ENCODE data around the gene TAS1R3. TPM values are rescaled to one million over a fixed set of nuclear protein-coding genes. Genes with fewer than 3 reads are reported as not detected.
A peak's percentile ranks its signal among the peaks of the same experiment; 100 is the strongest.

The TAS1R3 gene
- total and polyA plus RNA-seq, 2 of the 4 experiments (the other 2 are of a cell fraction), result under 0.01 to 0.05 TPM

DNA sequence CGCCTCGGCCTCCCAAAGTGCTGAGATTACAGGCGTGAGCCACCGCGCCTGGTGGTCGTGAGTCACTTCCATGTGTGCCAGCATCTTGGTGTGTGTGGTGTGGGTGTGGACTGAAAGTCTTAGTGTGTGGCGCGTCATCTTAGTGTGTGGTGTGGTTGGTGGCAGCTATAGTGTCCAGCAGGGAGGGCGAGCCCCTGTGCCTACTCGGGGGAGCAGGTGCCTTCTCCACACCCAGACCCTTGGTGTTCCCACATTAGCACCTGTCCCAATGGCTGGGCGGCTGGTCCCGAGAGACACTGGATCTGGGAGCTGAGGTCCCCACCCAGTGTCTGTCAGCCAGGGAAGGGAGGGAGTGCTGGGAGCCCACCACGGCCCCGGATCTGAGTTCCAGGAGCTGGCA lies 48.1 kb upstream of the TAS1R3 start:
- Histone ChIP-seq H2AFZ (replicated peaks; ENCODE audit: low read length, poor library complexity) (no peak overlapping the region), H3K9ac (ENCODE audit: low read depth, low read length) (no peak overlapping the region), H3K9me1 (ENCODE audit: insufficient read depth, low read length) (peaks cover 4% of the 10 kb centered on the region; the same call in 1 of the 2 replicates), H2BK120ac (ENCODE audit: low read depth, low read length) (no peak overlapping the region), H3K27ac (ENCODE audit: insufficient read depth, low read length) (no peak overlapping the region), H4K8ac (ENCODE audit: low read depth in 2 of 2, low read length in 2 of 2) (no peak overlapping the region), H3K23ac (ENCODE audit: low read depth, low read length) (no peak overlapping the region), H2BK15ac (ENCODE audit: low read depth, low read length) (no peak overlapping the region), H3K36me3 (ENCODE audit: control insufficient read depth, insufficient read depth, low read length) (no peaks in the 10 kb centered on the region), H4K5ac (ENCODE audit: low read depth, low read length) (no peak overlapping the region), H4K20me1 (ENCODE audit: insufficient read depth, low read length) (no peaks in the 10 kb centered on the region; the same call in 1 of the 2 replicates), H3K9me3 (ENCODE audit: control insufficient read depth, insufficient read depth, low read length) (no peaks in the 10 kb centered on the region), H2BK5ac (ENCODE audit: low read depth, low read length, poor library complexity, severe bottlenecking) (no peak overlapping the region), H3K4me1 (ENCODE audit: control insufficient read depth, insufficient read depth, low read length) (peaks cover 6% of the 10 kb centered on the region; the same call in 1 of the 2 replicates), H2AK5ac (ENCODE audit: low read depth, low read length) (peak overlapping the region; percentile 36; the same call in 1 of the 2 replicates), H4K91ac (ENCODE audit: insufficient read depth, low read depth, low read length) (peak overlapping the region; percentile 26; the same call in 1 of the 2 replicates), H3K4me2 (ENCODE audit: low read depth, low read length) (no peak overlapping the region), H3K4ac (ENCODE audit: low read depth, low read length) (no peak overlapping the region), H3K18ac (ENCODE audit: low read depth, low read length) (no peak overlapping the region), H3K56ac (ENCODE audit: extremely low read depth, insufficient read depth, low read length) (no peak overlapping the region), H2BK20ac (ENCODE audit: low read depth, low read length) (no peak overlapping the region), H2AK9ac (replicated peaks; ENCODE audit: low read depth, low read length, poor library complexity) (peak overlapping the region; percentile 82), H3K14ac (replicated peaks; ENCODE audit: low read depth, low read length) (no peak overlapping the region), H3K4me3 (ENCODE audit: insufficient read depth, low read depth, low read length) (no peak overlapping the region), H3K79me1 (ENCODE audit: low read depth in 1 of 2, low read length in 2 of 2) (no peaks in the 10 kb centered on the region), H3K27me3 (ENCODE audit: control insufficient read depth, insufficient read depth, low read length) (no peaks in the 10 kb centered on the region)
- ATAC-seq (ENCODE audit: low read depth) (no peak), DNase-seq (peak; percentile 55)
- no TSS peak for BruUV-seq (replicated peaks)
- in situ Hi-C loops (cut with MboI; ENCODE audit: low sequenced_read_pairs) (no loop called here), dilution Hi-C loops (cut with HindIII; ENCODE audit: low sequenced_read_pairs, unreplicated experiment) (no loop called here), intact Hi-C loops (cut with micrococcal nuclease) (no loop called here)
- TF ChIP-seq USF2 (IDR thresholded peaks at IDR 0.05; ENCODE audit: low read depth, low read length), result no peak
- TF ChIP-seq SMC3 (IDR thresholded peaks at IDR 0.05; ENCODE audit: low read depth, low read length), result no peak
- no peak for TF ChIP-seq RAD21 (IDR thresholded peaks at IDR 0.05; ENCODE audit: low read length)
- no peak for TF ChIP-seq BHLHE40 (IDR thresholded peaks at IDR 0.05; ENCODE audit: low read depth, low read length)
- TF ChIP-seq RFX5 (IDR thresholded peaks at IDR 0.05; ENCODE audit: low read depth, low read length), result no peak
- no peak for TF ChIP-seq CHD1 (IDR thresholded peaks at IDR 0.05; ENCODE audit: low read depth, low read length)
- no peak for TF ChIP-seq MAFK (IDR thresholded peaks at IDR 0.05; ENCODE audit: low read depth, low read length)
- no peak for TF ChIP-seq RCOR1 (IDR thresholded peaks at IDR 0.05; ENCODE audit: insufficient replicate concordance, low read length)
- TF ChIP-seq, protein P1, sequence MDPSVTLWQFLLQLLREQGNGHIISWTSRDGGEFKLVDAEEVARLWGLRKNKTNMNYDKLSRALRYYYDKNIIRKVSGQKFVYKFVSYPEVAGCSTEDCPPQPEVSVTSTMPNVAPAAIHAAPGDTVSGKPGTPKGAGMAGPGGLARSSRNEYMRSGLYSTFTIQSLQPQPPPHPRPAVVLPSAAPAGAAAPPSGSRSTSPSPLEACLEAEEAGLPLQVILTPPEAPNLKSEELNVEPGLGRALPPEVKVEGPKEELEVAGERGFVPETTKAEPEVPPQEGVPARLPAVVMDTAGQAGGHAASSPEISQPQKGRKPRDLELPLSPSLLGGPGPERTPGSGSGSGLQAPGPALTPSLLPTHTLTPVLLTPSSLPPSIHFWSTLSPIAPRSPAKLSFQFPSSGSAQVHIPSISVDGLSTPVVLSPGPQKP (IDR thresholded peaks at IDR 0.05; ENCODE audit: borderline replicate concordance, low read depth, low read length), result no peak
- TF ChIP-seq MAZ (IDR thresholded peaks at IDR 0.05; ENCODE audit: borderline replicate concordance, low read depth, low read length), result no peak
- 100% methylated on average over 6 of the region's 14 CpGs; no CpG with 5 or more reads in 1 of the 2 experiments for WGBS, 2 experiments (ENCODE audit: extremely low coverage in 2 of 2, insufficient read length in 1 of 2)
- ChIA-PET POLR2A (ENCODE audit: unreplicated experiment) (interaction anchor here (0.6 kb wide), 1 partner anchor 32 kb away, joined by 8 read pairs; no protein-coding TSS in a partner anchor), CTCF (no interaction called here)
